Omental fat pad (tissue), 4 donors: ENCODE measurements around the gene CYP26B1. TPM values are rescaled to one million over a fixed set of nuclear protein-coding genes. Genes with fewer than 3 reads are reported as not detected.
"Not testable (repeated sequence)": the region's sequence is repeated elsewhere in the genome, so short reads cannot be mapped to it uniquely, and the experiment has no call there.

ENCODE experiments used
- ATAC-seq: fragments of 150-250 bp; one replicate; pipeline ENCODE4 v1.9.1; 2016; ENCODE audit warnings: mild to moderate bottlenecking, moderate library complexity; ENCODE audit not compliant: low FRiP score
- DNase-seq: peaks from one replicate; pipeline ENCODE4 v3.0.0-alpha.2; 2019; ENCODE audit warnings: low spot score
- total RNA-seq, 4 donors: library from RNA; depleted of rRNA; stranded (reverse); fragments of >200 nt; gene quantifications; one replicate each; pipeline ENCODE4 v1.1.0, GENCODE V29; 2016
- TF ChIP-seq, protein P1 (sequence below), 3 donors: fragments of 450-650 bp; IDR thresholded peaks; one replicate each; pipeline ENCODE4 v1.5.1; 2016 to 2017; ENCODE audit warnings: antibody characterized with exemption in 3 of 3, mild to moderate bottlenecking in 3 of 3, moderate library complexity in 2 of 3

The CYP26B1 gene
- total RNA-seq, 4 donors from 2014 or later, result 10.6 to 36.6 (median 18.8) TPM

DNA sequence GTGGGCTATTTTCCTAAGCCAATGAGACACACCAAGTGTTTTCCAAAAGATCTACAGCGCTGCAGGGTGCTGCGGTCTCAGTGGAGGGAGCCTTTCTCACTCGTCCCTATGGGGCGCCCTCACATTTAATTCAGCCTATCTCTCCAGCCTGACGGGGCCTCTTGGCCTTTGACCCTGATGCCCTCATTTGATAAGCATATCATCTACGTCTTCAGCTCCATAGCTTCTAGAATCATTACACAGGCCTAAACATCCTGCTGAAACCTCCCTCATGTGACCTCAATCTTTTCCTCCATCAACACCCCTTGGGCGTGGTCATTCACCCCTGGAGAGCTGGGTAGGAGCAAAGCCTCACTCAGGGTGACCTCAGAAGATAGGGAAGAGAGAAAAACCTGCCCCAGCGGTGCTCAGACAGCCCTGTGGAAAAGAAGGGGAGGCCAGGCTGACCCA is 57.4 kb downstream of the CYP26B1 start:
- no peak for ATAC-seq
- TF ChIP-seq, protein P1, sequence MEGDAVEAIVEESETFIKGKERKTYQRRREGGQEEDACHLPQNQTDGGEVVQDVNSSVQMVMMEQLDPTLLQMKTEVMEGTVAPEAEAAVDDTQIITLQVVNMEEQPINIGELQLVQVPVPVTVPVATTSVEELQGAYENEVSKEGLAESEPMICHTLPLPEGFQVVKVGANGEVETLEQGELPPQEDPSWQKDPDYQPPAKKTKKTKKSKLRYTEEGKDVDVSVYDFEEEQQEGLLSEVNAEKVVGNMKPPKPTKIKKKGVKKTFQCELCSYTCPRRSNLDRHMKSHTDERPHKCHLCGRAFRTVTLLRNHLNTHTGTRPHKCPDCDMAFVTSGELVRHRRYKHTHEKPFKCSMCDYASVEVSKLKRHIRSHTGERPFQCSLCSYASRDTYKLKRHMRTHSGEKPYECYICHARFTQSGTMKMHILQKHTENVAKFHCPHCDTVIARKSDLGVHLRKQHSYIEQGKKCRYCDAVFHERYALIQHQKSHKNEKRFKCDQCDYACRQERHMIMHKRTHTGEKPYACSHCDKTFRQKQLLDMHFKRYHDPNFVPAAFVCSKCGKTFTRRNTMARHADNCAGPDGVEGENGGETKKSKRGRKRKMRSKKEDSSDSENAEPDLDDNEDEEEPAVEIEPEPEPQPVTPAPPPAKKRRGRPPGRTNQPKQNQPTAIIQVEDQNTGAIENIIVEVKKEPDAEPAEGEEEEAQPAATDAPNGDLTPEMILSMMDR (IDR thresholded peaks at IDR 0.05), result no peak
- no peak for DNase-seq

DNA sequence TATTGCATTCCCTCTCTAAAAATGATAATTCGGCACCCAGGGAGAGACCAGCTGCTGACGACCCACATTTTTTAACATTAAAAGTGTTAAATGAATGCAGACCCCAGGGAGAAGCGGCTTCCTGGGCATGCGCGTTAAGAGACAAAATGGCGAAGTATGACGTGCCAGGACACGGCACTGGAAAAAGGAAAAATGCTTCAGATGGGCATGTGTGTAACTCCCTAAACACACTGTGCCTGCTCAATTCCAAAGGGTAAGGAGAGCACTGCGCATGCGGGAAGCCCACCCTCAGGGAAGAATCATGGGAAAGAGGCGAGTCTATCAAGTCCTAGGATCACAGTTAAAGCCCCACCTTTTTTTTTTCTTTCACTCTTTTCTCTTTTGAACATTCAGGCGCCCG is 58.1 kb downstream of the CYP26B1 start:
- no peak for DNase-seq
- no peak for ATAC-seq
- TF ChIP-seq, protein P1 (IDR thresholded peaks at IDR 0.05), result no peak

DNA sequence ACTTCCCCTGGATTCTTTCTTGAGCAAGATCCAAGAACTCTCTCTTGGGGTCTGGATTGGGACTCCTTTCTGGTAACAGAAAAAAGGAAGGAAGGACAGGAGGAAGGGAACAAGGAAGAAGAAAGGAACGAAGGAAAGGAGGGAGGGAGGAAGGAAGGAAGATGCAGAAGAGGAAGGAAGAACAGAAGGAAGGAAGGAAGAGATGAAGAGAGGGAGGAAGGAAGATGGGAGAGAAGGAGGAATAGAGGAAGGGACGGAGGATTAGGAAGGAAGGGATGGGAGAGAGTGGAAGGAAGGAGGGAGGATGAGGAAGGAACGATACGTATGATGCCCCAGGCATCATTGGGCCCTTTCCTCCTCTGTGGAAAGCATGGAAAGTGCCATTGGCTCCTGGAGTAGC is 58.6 kb downstream of the CYP26B1 start:
- TF ChIP-seq, protein P1 (IDR thresholded peaks at IDR 0.05), result no peak
- DNase-seq (no peak), ATAC-seq (no peak)

DNA sequence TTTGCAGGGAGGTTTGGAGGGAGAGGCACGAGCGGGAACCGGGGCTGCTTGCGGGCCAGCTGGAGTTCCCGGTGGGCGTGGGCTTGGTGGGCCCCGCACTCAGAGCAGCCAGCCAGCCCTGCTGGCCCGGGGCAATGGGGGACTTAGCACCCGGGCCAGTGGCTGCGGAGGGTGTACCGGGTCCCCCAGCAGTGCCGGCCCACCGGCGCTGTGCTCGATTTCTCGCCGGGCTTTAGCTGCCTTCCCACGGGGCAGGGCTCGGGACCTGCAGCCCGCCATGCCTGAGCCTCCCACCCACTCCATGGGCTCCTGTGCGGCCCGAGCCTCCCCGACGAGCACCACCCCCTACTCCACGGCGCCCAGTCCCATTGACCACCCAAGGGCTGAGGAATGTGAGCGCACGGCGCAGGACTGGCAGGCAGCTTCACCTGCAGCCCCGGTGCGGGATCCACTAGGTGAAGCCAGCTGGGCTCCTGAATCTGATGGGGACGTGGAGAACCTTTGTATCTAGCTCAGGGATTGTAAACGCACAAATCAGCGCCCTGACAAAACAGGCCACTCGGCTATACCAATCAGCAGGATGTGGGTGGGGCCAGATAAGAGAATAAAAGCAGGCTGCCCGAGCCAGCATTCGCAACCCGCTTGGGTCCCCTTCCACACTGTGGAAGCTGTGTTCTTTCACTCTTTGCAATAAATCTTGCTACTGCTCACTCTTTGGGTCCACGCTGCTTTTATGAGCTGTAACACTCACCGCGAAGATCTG is 60.6 kb downstream of the CYP26B1 start:
- ATAC-seq, DNase-seq: not testable (repeated sequence)

DNA sequence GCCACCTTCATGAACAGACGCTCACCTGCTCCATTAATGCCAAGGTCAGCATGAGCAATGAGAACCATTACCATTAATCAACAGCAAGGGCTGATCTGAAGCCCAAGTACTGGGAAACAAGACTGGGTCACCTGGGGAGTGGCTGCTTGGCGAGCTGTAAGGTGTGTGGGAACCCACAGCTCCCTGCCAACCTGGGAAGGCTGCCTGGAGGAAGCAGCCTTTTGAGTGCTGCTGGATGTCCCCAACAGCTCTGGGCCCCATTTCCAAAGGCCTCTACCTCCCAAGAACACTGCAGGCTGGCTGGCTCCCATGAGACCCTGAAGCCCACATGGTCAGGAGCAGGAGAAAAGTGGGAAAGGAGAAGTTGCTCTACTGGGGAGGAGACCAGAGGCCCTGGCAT is 62.1 kb downstream of the CYP26B1 start:
- TF ChIP-seq, protein P1 (IDR thresholded peaks at IDR 0.05), result no peak
- DNase-seq, result no peak
- no peak for ATAC-seq

DNA sequence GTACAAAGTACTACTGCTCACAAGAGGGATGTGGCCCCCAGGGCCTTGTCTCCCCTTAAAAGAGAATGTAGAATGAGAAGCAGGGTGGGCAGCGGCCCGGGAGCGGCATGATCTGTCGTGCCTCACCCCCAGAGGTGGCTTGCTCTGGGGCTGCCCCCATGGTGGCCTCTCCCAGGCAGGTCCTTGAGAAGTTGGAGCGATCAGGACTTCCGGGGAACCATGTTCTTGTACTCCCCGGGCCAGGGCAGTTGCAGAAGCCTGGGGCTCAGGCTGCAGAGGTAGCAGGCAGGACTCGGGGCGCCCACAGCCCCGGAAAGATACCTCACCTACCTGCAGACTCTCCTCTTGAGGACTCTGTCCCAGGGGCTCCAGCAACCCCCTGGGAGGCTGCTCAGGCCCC is 62.6 kb downstream of the CYP26B1 start:
- ATAC-seq (no peak), DNase-seq (no peak)
- TF ChIP-seq, protein P1 (IDR thresholded peaks at IDR 0.05), result no peak

DNA sequence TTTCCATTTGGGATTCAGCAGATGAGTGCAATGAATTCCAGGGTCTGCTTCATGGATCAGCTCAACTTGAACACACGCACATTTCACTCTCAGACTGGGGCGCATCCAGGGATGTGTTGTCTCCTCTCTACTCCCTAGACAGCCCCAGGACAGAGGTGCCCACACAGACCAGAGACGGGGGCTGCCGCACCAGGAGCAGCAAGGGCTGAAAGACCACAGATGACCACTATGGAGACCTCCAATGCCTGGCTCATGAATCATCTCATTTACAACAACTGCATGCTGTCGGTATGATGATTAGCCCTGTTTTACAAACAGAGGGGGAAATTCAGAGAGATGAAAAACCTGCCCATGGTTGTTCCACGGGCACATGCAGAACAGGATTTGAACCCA is 63.1 kb downstream of the CYP26B1 start:
- DNase-seq, result no peak
- TF ChIP-seq, protein P1 (IDR thresholded peaks at IDR 0.05), result no peak
- ATAC-seq, result no peak
